NCI-H2029 treated with DMSO at 0.1 percent for 48 hours (cell line): ENCODE results near the gene EEF1AKMT2.
"Not testable (repeated sequence)": the region's sequence is repeated elsewhere in the genome, so short reads cannot be mapped to it uniquely, and the experiment has no call there.

Source experiments
- DNase-seq: peaks from one replicate; lab custom pipeline; 2025; lab: John Stamatoyannopoulos, UW

The EEF1AKMT2 gene

DNA sequence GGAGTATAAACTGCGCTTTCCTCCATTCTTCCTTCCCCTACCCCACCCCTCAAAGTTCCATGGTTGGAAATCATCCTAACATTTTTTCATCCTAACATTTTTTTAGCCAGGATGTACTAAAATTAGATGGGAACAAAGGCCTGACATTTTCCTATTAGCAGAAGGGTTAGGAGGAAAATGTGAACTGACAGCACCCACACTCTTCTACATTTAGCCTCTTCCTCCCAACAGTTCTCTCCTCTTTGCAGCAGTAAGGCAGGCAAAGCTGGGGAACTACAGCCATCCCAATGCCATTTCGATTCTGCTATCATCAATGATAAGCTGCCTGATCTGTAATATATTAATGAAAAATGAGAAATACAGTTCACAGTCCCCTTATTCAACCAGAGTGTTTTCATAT, 36.1 kb downstream of the EEF1AKMT2 start:
- DNase-seq, result no peak

DNA sequence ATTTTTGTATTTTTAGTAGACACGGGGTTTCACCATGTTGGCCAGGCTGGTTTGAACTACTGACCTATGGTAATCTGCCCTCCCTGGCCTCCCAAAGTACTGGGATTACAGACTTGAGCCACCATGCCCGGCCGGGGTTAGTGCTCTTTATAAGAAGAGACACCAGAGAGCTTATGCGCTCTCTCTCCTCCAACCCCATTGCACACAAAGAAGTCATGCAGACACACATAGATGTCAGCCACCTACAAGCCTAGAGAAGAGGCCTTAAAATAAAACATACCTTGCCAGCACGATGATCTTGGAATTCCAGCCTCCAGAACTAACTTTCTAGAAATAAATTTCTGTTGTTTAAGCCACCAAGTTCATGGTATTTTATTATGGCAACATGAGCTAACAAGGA, 37.5 kb downstream of the EEF1AKMT2 start:
- no peak for DNase-seq

DNA sequence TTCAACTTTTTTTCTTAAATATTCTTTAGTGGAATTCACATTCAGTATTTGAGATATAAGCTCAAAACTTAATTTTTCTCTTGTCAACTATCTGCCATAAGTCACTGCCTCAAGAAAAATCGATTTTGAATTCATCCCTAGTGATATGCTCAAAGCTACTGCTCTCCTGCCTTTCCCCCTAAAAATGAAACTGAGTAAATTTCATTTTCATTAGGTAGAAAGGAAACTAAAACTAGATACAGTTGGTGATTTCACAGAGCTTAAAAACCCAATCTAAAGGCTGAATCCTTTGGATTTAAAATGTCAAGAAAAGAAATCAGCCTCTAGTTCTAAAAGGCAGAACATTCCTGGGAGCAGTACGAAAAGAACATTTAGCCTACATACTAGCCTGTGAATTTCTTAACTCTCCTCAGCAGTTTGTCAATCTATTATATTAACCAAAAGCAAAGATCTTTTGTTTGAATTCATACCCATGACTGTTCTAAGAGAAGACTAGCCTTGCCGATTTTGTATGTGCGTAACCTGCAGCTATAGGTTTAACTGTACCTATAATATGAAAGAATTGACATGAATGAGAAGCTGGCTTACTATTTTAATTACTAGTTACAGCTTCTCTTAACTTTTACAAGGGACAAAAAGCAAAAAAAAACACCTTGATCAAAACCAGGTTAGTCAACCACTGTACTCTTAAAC, 42.6 kb downstream of the EEF1AKMT2 start:
- no peak for DNase-seq

DNA sequence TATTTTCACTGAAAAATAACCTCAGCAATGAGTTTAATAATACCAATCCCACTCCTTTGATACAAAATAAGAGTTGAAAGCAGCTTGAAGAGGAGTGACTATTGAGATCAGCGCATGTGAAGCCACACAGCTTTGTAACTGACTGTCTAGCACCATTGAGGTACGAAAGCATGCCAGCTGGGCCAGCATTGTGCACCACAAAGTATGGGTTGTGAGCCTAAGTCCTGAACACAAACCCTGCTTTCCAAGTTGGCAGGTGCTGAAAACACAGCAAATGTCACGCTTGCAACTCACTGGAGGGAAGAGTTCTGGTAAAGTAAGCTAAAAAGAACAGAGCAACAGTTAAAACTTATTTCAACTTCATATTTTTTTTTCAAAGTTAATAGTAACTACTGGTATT, 43.5 kb downstream of the EEF1AKMT2 start:
- DNase-seq, result no peak

DNA sequence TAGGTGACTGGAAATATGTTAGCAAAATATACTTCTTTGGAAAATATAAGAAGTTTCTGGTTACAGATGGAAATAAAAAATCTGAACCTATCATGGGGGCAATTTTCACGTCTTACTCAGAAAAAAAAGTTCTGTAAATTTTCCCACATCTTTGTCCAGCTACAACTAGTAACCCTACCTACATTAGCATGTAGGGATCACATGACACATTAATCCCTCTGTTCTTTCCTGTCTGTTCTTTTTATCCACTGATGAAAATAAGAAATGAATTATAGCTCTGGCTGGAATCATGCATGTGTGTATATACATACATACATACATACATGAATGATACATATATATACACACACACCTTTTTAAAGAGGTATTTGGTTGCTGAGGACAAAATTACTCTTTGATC, 43.9 kb downstream of the EEF1AKMT2 start:
- DNase-seq, result no peak

DNA sequence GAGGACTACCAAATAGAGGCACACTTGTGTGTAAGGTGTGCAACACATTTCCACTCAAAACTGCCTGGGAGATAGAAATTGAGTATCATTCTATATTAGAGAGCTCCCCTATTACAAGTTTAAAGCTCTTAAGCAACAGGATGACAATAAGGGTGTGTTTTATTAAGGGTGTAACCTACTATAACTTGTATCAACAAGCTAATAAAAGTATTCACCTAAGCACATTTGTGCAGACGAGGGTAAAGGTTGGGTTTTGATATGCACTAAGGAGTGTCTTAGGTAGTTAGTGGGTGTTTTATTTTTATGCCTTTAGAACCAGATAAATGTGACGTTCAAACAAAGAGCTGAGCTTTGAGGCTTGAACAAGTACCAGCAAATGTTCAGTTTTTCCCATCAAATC, 44.7 kb downstream of the EEF1AKMT2 start:
- no peak for DNase-seq

DNA sequence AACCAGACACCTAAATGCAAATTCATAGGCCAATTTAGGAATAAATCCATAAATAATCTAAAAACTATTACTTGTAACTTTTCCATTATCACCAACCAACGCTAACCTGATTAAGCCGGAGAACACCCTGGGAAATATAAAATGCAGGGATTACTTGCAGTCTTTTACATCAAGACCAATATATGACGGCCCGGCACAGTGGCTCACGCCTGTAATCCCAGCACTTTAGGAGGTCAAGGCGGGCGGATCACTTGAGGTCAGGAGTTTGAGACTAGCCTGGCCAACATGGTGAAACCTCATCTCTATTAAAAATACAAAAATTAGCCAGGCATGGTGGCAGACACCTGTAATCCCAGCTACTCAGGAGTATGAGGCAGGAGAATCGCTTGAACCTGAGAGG, 45.2 kb downstream of the EEF1AKMT2 start:
- DNase-seq, result not testable (repeated sequence)

DNA sequence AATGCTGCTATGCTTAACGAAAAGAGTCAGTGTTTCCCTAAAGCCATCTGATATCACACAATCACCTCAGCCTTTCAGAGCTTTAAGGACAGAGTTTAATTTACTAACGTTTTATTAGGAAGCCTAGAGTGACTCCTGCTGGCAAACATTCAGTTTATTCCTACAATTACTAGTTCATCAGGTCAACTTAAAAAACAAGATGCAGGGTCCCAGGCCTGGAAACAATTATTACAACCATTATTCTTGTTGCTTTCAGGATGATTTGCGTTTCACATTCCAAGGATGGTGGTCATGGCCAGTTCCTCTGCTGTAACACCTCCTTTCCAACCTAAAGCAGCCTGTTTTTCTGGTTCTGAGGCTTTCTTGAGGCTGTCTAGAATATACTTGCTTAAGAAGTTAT, 46.0 kb downstream of the EEF1AKMT2 start:
- no peak for DNase-seq

DNA sequence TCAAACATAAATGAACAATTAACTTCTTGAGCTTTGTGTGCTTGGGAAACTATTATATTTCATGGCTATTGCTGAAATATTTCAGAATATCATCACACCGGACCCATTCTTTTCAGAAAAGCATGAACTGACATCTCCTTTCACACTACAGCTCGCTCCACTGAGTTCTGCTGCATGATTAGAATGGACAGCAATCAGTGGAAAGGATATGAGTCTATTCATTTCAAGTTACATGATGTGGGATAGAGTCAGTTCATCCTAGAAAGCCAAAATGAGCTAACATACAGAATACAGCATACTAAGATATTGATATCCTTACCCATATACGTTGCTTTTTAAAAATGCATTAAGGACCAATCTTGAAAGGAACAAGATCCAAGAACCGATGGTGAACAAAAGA, 46.4 kb downstream of the EEF1AKMT2 start:
- no peak for DNase-seq

DNA sequence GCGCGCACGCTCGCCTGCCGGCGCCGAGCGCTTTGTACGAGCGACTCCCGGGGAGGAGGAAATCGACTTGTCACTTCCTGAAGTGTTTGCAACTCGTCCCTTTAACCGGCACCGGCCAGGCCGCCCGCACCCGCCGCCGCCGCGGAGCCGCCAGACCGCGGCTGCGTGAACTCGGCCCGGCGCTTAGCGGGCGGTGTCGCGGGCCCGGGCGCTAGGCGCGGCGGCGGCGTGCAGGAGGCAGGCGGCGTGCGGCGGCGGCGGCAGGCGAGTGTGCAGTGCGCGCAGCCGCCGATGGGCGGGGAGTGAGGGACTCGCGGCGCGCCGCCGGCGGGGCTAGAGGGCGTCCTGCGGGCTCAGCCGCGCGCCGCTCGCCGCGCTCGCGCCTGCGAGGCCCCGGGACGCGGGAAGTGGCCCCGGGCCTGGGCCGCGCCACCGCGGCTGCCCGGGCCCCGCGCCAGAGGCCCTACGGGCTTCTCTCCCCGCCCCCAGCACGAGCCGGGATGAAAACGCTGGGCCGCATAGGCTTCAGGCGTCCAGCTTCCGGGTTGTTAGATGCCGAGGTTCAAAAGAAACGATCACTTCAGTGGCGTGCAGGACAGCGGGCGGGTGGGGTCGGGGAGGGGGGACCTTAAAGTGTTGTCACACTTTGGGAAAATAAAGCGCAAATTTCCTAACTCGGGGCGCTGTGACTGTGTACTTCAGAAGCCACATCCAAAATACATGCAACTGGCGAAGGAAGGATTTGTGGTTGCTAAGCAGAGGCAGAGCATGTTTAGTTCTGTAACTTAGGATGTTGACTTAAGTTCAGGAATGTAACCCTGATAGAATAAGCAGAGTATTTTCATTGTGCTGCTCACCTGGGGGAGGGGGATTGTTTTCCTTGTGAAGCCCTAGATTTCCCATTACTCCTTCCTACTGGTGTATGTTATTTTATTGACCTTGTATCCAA, 47.3 kb downstream of the EEF1AKMT2 start, which contains the start of gene FAM53B:
TSS of gene FAM53B (minus strand) at position 277 of the 949 bp plus-strand sequence. CDS start 37,665 bp downstream, outside the sequence.
- no peak for DNase-seq

DNA sequence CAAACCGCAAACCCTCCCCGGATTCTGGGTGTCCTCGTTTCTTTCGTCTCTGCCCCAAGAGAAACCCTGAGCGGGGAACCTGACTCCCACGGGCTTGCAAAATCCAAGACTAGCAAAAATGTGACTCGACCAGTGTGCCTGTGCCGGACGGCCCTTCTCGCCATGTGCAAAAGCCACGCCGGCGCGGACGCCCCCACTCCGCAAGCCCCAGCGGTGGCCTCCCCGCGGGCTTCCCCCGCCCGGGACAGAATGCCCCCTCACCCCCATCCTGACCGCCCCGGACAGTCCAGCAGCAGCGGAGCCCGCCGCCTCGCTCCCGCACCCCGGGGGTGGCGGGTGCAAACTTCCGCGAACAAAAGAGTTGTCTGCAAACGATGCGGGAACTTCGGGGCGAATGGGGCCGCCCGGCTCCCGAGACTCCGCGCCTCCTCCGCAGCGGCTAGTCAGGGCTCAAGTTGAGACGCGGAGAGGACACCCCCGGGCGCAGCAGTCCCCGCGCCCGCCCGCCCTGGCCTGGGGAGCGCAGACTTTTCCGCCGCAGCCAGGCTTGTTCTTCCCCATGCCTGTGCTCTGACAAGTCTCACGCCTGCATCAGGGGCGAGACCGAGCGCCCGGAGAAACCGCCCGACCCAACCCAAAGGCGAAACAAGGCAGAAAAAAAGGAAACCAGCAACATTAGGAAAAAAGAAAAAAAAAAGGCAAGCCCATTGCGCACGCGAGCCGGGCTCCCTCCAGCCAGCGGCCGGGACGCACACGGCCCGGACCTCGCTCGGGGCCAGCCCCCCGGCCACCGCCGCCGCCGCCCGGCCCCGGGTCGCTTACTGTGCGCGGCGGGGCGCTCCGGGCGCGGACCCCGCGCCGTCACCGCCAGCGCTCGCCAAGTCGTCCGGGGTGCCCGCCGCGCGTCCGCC, 48.2 kb downstream of the EEF1AKMT2 start:
- DNase-seq, result no peak

DNA sequence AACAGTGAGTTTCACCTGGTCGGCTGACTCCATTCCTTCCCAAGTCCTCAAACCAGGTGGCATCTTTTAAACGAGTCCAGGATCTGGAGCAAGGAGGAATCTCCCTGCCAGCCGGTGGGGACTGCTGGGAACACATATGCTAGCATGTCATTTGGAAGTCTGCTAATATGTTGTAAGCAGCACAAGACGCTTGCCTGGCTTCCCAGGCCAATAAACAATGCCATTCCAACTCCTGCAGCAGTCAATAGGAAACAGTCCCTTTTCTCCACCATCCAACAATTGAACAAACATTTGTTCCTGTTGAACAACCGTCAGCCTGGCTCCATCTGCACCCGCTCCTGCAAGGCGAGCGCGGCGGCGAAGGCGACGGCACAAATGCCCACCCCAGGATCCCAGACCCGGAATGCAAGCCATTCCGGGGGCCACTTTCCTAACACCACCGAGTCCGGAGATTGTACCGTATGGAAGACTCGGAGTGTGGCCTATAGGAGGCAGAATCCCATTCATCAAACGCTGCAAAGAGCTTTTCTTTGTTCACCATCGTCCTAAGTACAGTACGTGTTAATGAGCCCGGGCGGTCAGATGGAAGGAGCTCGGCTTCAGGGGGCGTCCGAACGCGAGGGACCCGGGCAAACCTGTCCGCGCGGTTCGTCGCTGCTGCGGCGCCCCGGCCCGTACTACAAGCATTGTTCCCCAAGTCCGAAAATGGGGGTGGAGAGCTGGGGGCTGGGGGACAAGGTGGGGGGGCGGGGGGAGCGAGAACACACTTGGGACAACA, 49.1 kb downstream of the EEF1AKMT2 start:
- DNase-seq, result no peak

DNA sequence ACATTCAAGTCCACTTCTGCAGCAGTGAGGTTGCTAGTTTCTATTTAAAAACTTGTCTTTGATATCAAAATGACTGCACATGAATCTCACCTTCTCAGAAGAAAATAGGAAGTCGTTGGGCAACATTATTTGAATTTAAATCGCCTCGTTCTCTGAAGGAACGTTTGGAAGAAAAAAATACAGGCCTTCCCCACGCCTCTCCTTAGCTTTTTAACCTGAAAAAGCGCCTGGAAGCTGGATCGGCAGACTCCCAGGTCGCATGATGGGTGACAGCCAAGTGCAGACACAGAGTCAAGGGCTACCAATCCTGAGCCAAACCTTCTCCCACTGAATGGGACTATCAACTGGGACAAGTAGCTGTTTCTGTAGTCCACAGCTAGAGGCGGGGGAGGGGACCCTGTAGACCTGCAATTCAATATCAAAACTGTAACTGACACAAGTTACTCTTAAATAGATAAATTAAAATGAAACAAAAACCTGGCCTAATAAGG, 49.7 kb downstream of the EEF1AKMT2 start:
- DNase-seq, result no peak

DNA sequence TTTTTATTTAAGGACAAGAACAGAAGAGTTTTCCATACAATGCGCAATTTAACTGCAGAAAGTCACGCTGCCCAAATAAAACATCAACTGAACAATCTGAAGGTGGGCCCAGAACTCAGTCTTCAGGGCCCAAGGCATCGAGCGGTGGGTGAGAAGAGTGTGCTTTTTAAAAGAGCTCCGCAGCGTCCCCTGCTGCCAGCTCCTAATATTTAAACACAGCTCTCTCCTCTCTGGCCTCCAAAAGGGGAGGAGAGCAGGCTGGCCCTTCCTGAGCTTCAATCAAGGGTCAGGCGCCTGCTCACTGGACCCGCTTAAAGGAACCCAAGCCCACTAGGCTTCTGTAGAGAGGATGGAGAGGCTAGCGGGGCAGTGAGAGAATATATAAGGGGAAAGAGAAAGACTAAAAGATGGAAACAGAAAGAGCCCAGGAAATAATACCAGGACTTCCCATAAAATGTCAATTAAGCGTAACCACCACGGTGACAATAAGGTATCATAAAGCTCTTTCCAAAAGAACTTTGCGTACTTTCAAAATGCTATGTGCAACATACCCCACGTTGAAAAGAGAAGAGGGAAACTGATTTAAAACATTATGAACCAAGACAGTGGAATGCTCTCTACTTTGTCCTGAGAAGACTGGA, 50.3 kb downstream of the EEF1AKMT2 start:
- peak; percentile 49 for DNase-seq

DNA sequence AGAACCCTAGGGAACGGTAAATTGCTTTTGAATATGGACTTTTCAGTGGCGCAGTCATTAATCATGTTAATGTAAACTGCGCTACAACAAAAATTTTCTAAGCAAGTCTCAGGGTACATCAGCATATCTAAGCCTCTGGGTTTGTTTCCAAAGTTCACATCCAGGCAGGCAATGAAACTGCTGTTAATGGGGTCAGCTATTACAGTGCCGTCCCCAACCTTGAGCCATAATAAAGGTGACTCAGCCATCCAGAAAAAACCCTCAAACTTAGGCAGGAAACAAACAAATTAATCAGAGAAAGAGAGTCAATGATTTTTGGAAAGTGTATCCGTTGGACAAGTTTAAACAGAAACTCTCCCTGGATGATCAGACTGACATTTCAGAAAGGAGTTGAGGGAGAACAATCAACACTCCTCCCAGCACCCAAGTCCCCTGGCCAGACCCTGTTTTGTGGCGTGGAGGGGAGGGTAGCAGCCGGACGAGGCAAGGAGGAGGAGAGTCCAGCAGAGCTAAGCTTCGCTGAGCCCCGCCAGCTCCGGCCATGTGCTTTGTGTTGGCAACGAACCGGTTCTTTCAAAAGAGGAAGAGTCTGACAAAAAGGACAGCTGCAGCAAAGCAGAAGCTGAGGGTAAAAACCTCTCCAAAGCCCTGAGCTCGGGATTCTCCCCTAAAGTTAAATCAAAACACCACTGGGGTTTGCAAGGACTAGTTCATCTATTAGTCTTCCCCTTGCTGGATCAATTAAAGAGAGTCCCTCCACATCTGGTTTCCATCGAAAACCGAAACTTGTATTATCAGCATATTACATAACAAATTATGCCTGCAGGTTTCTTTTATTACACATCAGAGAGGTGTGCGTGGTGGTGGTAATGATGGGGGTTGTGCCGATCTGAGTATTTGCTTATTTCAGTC, 51.1 kb downstream of the EEF1AKMT2 start:
- DNase-seq, result no peak

DNA sequence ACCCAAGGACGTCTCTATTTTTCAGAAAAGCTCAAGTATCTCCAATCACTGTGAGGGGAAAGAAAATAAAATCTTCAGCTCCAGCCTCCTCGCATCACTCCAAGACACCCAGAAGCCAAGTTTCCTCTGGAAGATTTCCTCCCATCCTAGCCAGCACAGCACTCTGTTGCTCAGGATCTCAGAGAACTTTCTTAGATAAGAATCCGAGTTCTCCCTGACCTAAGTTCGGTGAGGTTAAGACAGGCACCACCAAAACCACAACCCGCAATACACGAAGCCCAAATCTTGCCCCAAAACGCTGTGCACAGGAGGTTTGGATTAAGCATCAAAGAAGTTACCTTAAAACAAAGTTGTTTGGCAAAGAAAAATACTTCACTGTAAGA, 51.7 kb downstream of the EEF1AKMT2 start:
- no peak for DNase-seq

DNA sequence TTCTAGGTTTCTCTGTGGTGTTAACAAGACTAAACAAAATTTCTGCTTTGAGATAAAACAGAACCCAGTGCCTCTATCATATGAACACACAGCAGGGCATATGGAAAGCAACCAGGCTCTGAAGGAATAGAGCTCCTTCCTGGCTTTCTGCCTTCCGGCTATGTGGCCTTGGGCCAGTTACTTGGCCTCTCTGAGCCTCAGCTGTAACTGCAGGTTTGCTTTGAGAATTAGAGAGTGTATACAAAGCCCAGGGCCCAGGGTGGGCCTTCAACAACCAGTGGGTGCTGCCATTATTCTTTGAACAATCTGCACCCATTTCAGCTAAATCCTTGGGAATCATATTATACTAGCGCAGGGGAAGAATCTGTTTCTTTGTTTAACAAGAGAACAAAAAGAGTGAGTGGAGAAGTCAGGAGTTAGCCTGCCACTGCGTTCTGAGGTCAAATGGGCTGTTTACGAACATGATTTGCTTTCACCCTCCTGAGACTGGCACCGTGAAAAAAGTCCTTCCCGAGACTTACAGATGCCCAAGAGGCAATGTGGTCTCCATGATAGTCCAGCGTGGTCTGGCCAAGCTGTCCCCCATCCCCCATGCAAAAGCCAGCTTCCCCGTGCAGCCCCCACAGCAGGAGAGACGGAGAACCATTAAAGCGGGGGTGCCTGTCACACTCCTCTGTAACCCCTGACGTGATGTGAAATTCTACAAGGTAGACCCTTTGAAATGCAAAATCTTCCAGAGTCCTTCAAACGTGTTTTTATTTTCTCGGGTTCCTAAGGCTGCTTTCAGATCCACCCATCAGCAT, 52.4 kb downstream of the EEF1AKMT2 start:
- no peak for DNase-seq

DNA sequence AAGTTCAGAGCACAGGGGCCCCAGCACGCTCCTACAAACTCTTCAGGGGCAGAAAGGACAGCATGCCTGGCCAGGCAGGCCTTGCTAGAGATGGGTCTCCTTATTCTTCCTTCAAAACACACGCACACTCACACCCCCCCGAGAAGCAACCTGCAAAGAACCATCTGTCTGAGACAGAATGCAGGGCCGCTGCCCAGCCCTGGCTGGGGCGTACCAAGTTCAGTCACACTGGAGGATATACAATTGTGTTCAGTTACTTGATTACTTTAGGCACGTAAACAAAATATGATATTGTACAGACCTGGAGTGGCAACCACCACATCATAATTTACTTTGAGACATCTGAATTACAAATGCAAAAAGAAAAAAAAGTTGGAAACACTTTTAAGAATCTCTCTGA, 53.2 kb downstream of the EEF1AKMT2 start:
- no peak for DNase-seq

DNA sequence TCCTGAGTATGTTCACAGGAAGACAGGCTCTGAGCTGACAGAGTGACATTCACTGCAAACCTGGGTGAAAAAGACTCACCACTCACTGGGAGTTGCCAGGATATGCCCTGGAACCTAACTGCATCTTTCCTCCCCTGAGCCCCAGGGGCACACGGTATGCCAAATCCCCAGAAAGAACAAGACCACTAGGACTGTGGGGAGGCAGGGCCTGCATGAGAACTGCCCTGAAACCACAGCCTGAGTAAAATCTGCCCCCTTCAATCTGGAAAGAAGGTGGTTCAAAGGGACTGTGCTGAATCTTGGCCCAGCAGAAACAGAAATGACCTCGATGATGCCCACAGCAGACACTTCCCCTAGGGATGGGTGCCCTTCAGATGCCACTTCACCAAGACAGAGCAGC, 54.0 kb downstream of the EEF1AKMT2 start:
- DNase-seq, result no peak
